SK-N-DZ (cell line): ENCODE results near the gene ARL15.
"Not testable (repeated sequence)": the region's sequence is repeated elsewhere in the genome, so short reads cannot be mapped to it uniquely, and the experiment has no call there.

Experiments used
- DNase-seq: peaks from one replicate; pipeline ENCODE4 v3.0.0-alpha.2; 2015; ENCODE audit warnings: low spot score

The ARL15 gene

GRCh38 chr5:54095969-54096368, 214.4 kb downstream of the ARL15 start:
- no peak for DNase-seq

- no peak for DNase-seq
Observed at GRCh38 chr5:54094706-54095105, 215.7 kb downstream of the ARL15 start.

GRCh38 chr5:54093861-54094260, 216.5 kb downstream of the ARL15 start:
- no peak for DNase-seq

- DNase-seq = no peak
Observed at GRCh38 chr5:54093081-54093492, 217.3 kb downstream of the ARL15 start.

GRCh38 chr5:54091307-54092130, 218.9 kb downstream of the ARL15 start:
- no peak for DNase-seq

- DNase-seq = no peak
Observed at GRCh38 chr5:54090495-54091120, 219.8 kb downstream of the ARL15 start.

GRCh38 chr5:54088081-54088480, 222.3 kb downstream of the ARL15 start:
- DNase-seq = no peak

- no peak for DNase-seq
Observed at GRCh38 chr5:54087436-54087835, 222.9 kb downstream of the ARL15 start.

GRCh38 chr5:54086191-54086590, 224.2 kb downstream of the ARL15 start:
- no peak for DNase-seq

GRCh38 chr5:54084696-54085095, 225.7 kb downstream of the ARL15 start:
- no peak for DNase-seq

- DNase-seq = no peak
Observed at GRCh38 chr5:54083851-54084250, 226.5 kb downstream of the ARL15 start.

- no peak for DNase-seq
Observed at GRCh38 chr5:54083245-54083644, 227.1 kb downstream of the ARL15 start.

GRCh38 chr5:54081415-54081814, 229.0 kb downstream of the ARL15 start:
- DNase-seq = no peak

GRCh38 chr5:54080831-54081230, 229.5 kb downstream of the ARL15 start:
- no peak for DNase-seq

- no peak for DNase-seq
Observed at GRCh38 chr5:54073735-54074134, 236.6 kb downstream of the ARL15 start.

- DNase-seq = no peak
Observed at GRCh38 chr5:54073131-54073530, 237.2 kb downstream of the ARL15 start.

GRCh38 chr5:54066433-54066832, 243.9 kb downstream of the ARL15 start:
- no peak for DNase-seq

- DNase-seq = no peak
Observed at GRCh38 chr5:54063817-54064216, 246.6 kb downstream of the ARL15 start.

GRCh38 chr5:54062958-54063357, 247.4 kb downstream of the ARL15 start:
- DNase-seq = no peak

- DNase-seq = not testable (repeated sequence)
Observed at GRCh38 chr5:54060919-54061318, 249.5 kb downstream of the ARL15 start.

GRCh38 chr5:54049963-54050362, 260.4 kb downstream of the ARL15 start:
- no peak for DNase-seq

- no peak for DNase-seq
Observed at GRCh38 chr5:54049144-54049543, 261.2 kb downstream of the ARL15 start.
